Measurements from ENCODE around the gene CFAP46. TPM values are rescaled to one million over a fixed set of nuclear protein-coding genes. Genes with fewer than 3 reads are reported as not detected.

CFAP46 gene
- total and polyA plus RNA-seq, 2 experiments from 2014 or later = 2.2 to 2.4 TPM

GRCh38 chr10:132851451-132851850 is 90.9 kb downstream of the CFAP46 start:
- H3K9me2 ChIP-seq (replicated peaks; ENCODE audit: insufficient read depth) = no peaks in the 10 kb centered on the region
- H3K27ac ChIP-seq = no peak overlapping the region
- H3K9me3 ChIP-seq (ENCODE audit: low read depth) = no peaks in the 10 kb centered on the region
- H3K79me2 ChIP-seq = no peaks in the 10 kb centered on the region
- no peaks in the 10 kb centered on the region for H4K20me1 ChIP-seq (ENCODE audit: insufficient read depth, poor library complexity, severe bottlenecking)
- H3K4me3 ChIP-seq = no peak overlapping the region
- H3K4me2 ChIP-seq = no peak overlapping the region
- H3K36me3 ChIP-seq (replicated peaks; ENCODE audit: insufficient read depth, low read depth) = no peaks in the 10 kb centered on the region
- no peaks in the 10 kb centered on the region for H3K27me3 ChIP-seq
- no peak for DNase-seq (ENCODE audit: low spot score)
- H3K4me1 ChIP-seq (ENCODE audit: insufficient read depth) = peaks cover 11% of the 10 kb centered on the region
- no peak for TF ChIP-seq EZH2 (IDR thresholded peaks at IDR 0.05; ENCODE audit: borderline replicate concordance)
- no peak for TF ChIP-seq EZH2phosphoT487 (IDR thresholded peaks at IDR 0.05; ENCODE audit: low read depth, severe bottlenecking, unreplicated experiment)
- no peak for TF ChIP-seq CTCF (IDR thresholded peaks at IDR 0.05; ENCODE audit: poor library complexity)
- H2AFZ ChIP-seq = no peak overlapping the region
- 97% methylated on average over 22 of the region's 22 CpGs for WGBS (ENCODE audit: low lambda C conversion rate, missing lambda C conversion rate)

GRCh38 chr10:132850896-132851295 is 91.5 kb downstream of the CFAP46 start:
- Histone ChIP-seq H3K9me2 (replicated peaks; ENCODE audit: insufficient read depth) (no peaks in the 10 kb centered on the region), H3K79me2 (no peaks in the 10 kb centered on the region), H3K36me3 (replicated peaks; ENCODE audit: insufficient read depth, low read depth) (no peaks in the 10 kb centered on the region), H3K4me2 (no peak overlapping the region), H3K4me3 (no peak overlapping the region), H3K27me3 (no peaks in the 10 kb centered on the region), H2AFZ (no peak overlapping the region), H3K27ac (no peak overlapping the region), H4K20me1 (ENCODE audit: insufficient read depth, poor library complexity, severe bottlenecking) (no peaks in the 10 kb centered on the region), H3K4me1 (ENCODE audit: insufficient read depth) (peaks cover 11% of the 10 kb centered on the region), H3K9me3 (ENCODE audit: low read depth) (no peaks in the 10 kb centered on the region)
- WGBS (ENCODE audit: low lambda C conversion rate, missing lambda C conversion rate) = 93% methylated on average over 17 of the region's 17 CpGs
- no peak for DNase-seq (ENCODE audit: low spot score)
- TF ChIP-seq CTCF (IDR thresholded peaks at IDR 0.05; ENCODE audit: poor library complexity) (no peak), EZH2phosphoT487 (IDR thresholded peaks at IDR 0.05; ENCODE audit: low read depth, severe bottlenecking, unreplicated experiment) (no peak), EZH2 (IDR thresholded peaks at IDR 0.05; ENCODE audit: borderline replicate concordance) (no peak)

GRCh38 chr10:132850246-132850645 is 92.1 kb downstream of the CFAP46 start:
- WGBS (ENCODE audit: low lambda C conversion rate, missing lambda C conversion rate) = 94% methylated on average over 14 of the region's 15 CpGs
- TF ChIP-seq CTCF (IDR thresholded peaks at IDR 0.05; ENCODE audit: poor library complexity) = no peak
- TF ChIP-seq EZH2phosphoT487 (IDR thresholded peaks at IDR 0.05; ENCODE audit: low read depth, severe bottlenecking, unreplicated experiment) = no peak
- TF ChIP-seq EZH2 (IDR thresholded peaks at IDR 0.05; ENCODE audit: borderline replicate concordance) = no peak
- no peaks in the 10 kb centered on the region for H3K36me3 ChIP-seq (replicated peaks; ENCODE audit: insufficient read depth, low read depth)
- peaks cover 11% of the 10 kb centered on the region for H3K4me1 ChIP-seq (ENCODE audit: insufficient read depth)
- no peak overlapping the region for H3K27ac ChIP-seq
- H3K9me3 ChIP-seq (ENCODE audit: low read depth) = no peaks in the 10 kb centered on the region
- H3K4me3 ChIP-seq = no peak overlapping the region
- no peaks in the 10 kb centered on the region for H3K79me2 ChIP-seq
- no peak overlapping the region for H2AFZ ChIP-seq
- no peaks in the 10 kb centered on the region for H4K20me1 ChIP-seq (ENCODE audit: insufficient read depth, poor library complexity, severe bottlenecking)
- H3K4me2 ChIP-seq = no peak overlapping the region
- no peaks in the 10 kb centered on the region for H3K27me3 ChIP-seq
- DNase-seq (ENCODE audit: low spot score) = no peak
- H3K9me2 ChIP-seq (replicated peaks; ENCODE audit: insufficient read depth) = no peaks in the 10 kb centered on the region

- Histone ChIP-seq H3K4me3 (no peak overlapping the region), H3K9me2 (replicated peaks; ENCODE audit: insufficient read depth) (no peaks in the 10 kb centered on the region), H3K9me3 (ENCODE audit: low read depth) (no peaks in the 10 kb centered on the region), H3K79me2 (no peaks in the 10 kb centered on the region), H4K20me1 (ENCODE audit: insufficient read depth, poor library complexity, severe bottlenecking) (no peaks in the 10 kb centered on the region), H3K4me2 (no peak overlapping the region), H3K36me3 (replicated peaks; ENCODE audit: insufficient read depth, low read depth) (no peaks in the 10 kb centered on the region), H3K4me1 (ENCODE audit: insufficient read depth) (peaks cover 11% of the 10 kb centered on the region), H3K27me3 (no peaks in the 10 kb centered on the region), H2AFZ (no peak overlapping the region), H3K27ac (no peak overlapping the region)
- no peak for TF ChIP-seq CTCF (IDR thresholded peaks at IDR 0.05; ENCODE audit: poor library complexity)
- no peak for TF ChIP-seq EZH2 (IDR thresholded peaks at IDR 0.05; ENCODE audit: borderline replicate concordance)
- TF ChIP-seq EZH2phosphoT487 (IDR thresholded peaks at IDR 0.05; ENCODE audit: low read depth, severe bottlenecking, unreplicated experiment) = no peak
- 93% methylated on average over 14 of the region's 19 CpGs for WGBS (ENCODE audit: low lambda C conversion rate, missing lambda C conversion rate)
- no peak for DNase-seq (ENCODE audit: low spot score)
These were observed 92.8 kb downstream of the CFAP46 start for GRCh38 chr10:132849546-132850031.

Measured in hepatocyte (in vitro differentiated cells).